Ovary (tissue), 3 donors: ENCODE results near the gene AKAP6.

Experiments used
- CTCF ChIP-seq, 3 donors: fragments of 450-650 bp in 2 of 3; fragments of 200-600 bp in 1 of 3; IDR thresholded peaks; one replicate each; pipeline versions ENCODE4 v1.5.1 to v1.8.0; 2016 to 2022; ENCODE audit warnings: antibody characterized with exemption in 3 of 3, mild to moderate bottlenecking in 1 of 3
- POLR2A ChIP-seq: fragments of 450-650 bp; IDR thresholded peaks from one replicate; pipeline ENCODE4 v1.6.1; 2017; ENCODE audit warnings: antibody characterized with exemption, mild to moderate bottlenecking, moderate library complexity
- donor health status: DM: no; HTN: no; CAD: no.

- TF ChIP-seq CTCF (IDR thresholded peaks at IDR 0.05): no peak
- TF ChIP-seq POLR2A: no peak
Measured at GRCh38 chr14:32537166-32537565, 208.1 kb downstream of the AKAP6 start.
